WTC11 (cell line): ENCODE data around the gene CDK2AP2. TPM values are rescaled to one million over a fixed set of nuclear protein-coding genes. Genes with fewer than 3 reads are reported as not detected.

Source experiments
- ATAC-seq: fragments of 200-7000 bp; cut with Tn5 transposase; 2 replicates; pipeline ENCODE4 v1.10.0; 2021; ENCODE audit warnings: mild to moderate bottlenecking, moderate library complexity
- CTCF ChIA-PET: fragments of 300-600 bp; sonication (Branson Sonifier 250); formaldehyde crosslinking; loops from one replicate; lab custom pipeline; 2021; ENCODE audit warnings: antibody characterized with exemption; lab: Charles Lee
- POLR2A ChIA-PET: fragments of 350-600 bp; sonication (Branson Sonifier 250); formaldehyde crosslinking; loops from one replicate; lab custom pipeline; 2021; ENCODE audit warnings: antibody characterized with exemption; lab: Charles Lee
- DNase-seq: peaks from one replicate; pipeline ENCODE4 v3.0.0; 2021; ENCODE audit warnings: low spot score
- H3K27ac Mint-ChIP-seq: 2 replicates; pipeline ENCODE4 v1.8.0; 2021; ENCODE audit warnings: mixed read lengths
- H3K27me3 Mint-ChIP-seq: 2 replicates; pipeline ENCODE4 v1.8.0; 2021; ENCODE audit warnings: low read depth, mild to moderate bottlenecking, moderate library complexity, mixed read lengths
- H3K36me3 Mint-ChIP-seq: 2 replicates; pipeline ENCODE4 v1.8.0; 2021; ENCODE audit warnings: mixed read lengths
- H3K4me1 Mint-ChIP-seq: 2 replicates; pipeline ENCODE4 v1.8.0; 2022; ENCODE audit warnings: mixed read lengths
- H3K4me3 Mint-ChIP-seq: 2 replicates; pipeline ENCODE4 v1.8.0; 2021; ENCODE audit warnings: mild to moderate bottlenecking, moderate library complexity, mixed read lengths
- H3K9me3 Mint-ChIP-seq: 2 replicates; pipeline ENCODE4 v1.8.0; 2021; ENCODE audit warnings: mixed read lengths
- ARID4B ChIP-seq: sonication (generic); formaldehyde crosslinking; IDR thresholded peaks from 2 replicates; pipeline ENCODE4 v1.8.0; 2023; ENCODE audit warnings: missing genetic modification reagents, mild to moderate bottlenecking, borderline replicate concordance
- ATF1 ChIP-seq: sonication (generic); formaldehyde crosslinking; IDR thresholded peaks from 2 replicates; pipeline ENCODE4 v1.8.1; 2023; ENCODE audit warnings: mild to moderate bottlenecking, moderate library complexity, missing genetic modification reagents
- CBFB ChIP-seq: sonication (generic); formaldehyde crosslinking; IDR thresholded peaks from 2 replicates; pipeline ENCODE4 v1.8.1; 2022; ENCODE audit warnings: mild to moderate bottlenecking, low read depth, missing genetic modification reagents
- CREB1 ChIP-seq: sonication (generic); formaldehyde crosslinking; IDR thresholded peaks from 2 replicates; pipeline ENCODE4 v1.8.0; 2023; ENCODE audit warnings: mild to moderate bottlenecking, missing genetic modification reagents
- CTCF ChIP-seq: fragments of 200-600 bp; IDR thresholded peaks from 2 replicates; pipeline ENCODE4 v1.8.0; 2022; ENCODE audit warnings: antibody characterized with exemption
- E2F1 ChIP-seq: sonication (generic); formaldehyde crosslinking; IDR thresholded peaks from 2 replicates; pipeline ENCODE4 v1.8.0; 2022; ENCODE audit warnings: mild to moderate bottlenecking, missing genetic modification reagents
- E2F4 ChIP-seq: sonication (generic); formaldehyde crosslinking; IDR thresholded peaks from 2 replicates; pipeline ENCODE4 v1.8.1; 2022; ENCODE audit warnings: low read depth, mild to moderate bottlenecking, moderate library complexity, missing genetic modification reagents, borderline replicate concordance
- EMX1 ChIP-seq: fragments of 250-450 bp; sonication (Bioruptor Pico); IDR thresholded peaks from 2 replicates; pipeline ENCODE4 v1.8.0; 2021; ENCODE audit warnings: mild to moderate bottlenecking
- ETV6 ChIP-seq: sonication (generic); formaldehyde crosslinking; IDR thresholded peaks from 2 replicates; pipeline ENCODE4 v1.8.1; 2022; ENCODE audit warnings: mild to moderate bottlenecking, missing genetic modification reagents
- GTF2I ChIP-seq: fragments of 250-450 bp; sonication (Bioruptor Pico); conservative IDR thresholded peaks from 2 replicates; pipeline ENCODE4 v1.4.0; 2021; ENCODE audit warnings: mild to moderate bottlenecking
- HMGXB4 ChIP-seq: sonication (generic); formaldehyde crosslinking; IDR thresholded peaks from 2 replicates; pipeline ENCODE4 v1.8.1; 2023; ENCODE audit warnings: mild to moderate bottlenecking, moderate library complexity, missing genetic modification reagents
- OVOL2 ChIP-seq: fragments of 250-450 bp; sonication (Bioruptor Pico); IDR thresholded peaks from 2 replicates; pipeline ENCODE4 v1.9.0; 2021; ENCODE audit warnings: mild to moderate bottlenecking, borderline replicate concordance
- PREB ChIP-seq: sonication (generic); formaldehyde crosslinking; IDR thresholded peaks from 2 replicates; pipeline ENCODE4 v1.8.1; 2022; ENCODE audit warnings: mild to moderate bottlenecking, missing genetic modification reagents, moderate library complexity, borderline replicate concordance
- SOX15 ChIP-seq: fragments of 250-450 bp; sonication (Bioruptor Pico); IDR thresholded peaks from 2 replicates; pipeline ENCODE4 v1.9.0; 2021; ENCODE audit warnings: mild to moderate bottlenecking
- TEAD1 ChIP-seq: sonication (generic); formaldehyde crosslinking; IDR thresholded peaks from 2 replicates; pipeline ENCODE4 v1.8.0; 2022; ENCODE audit warnings: mild to moderate bottlenecking, missing genetic modification reagents
- TP53 ChIP-seq: sonication (generic); formaldehyde crosslinking; IDR thresholded peaks from 2 replicates; pipeline ENCODE4 v1.8.1; 2023; ENCODE audit warnings: mild to moderate bottlenecking, missing genetic modification reagents
- USF2 ChIP-seq: sonication (generic); formaldehyde crosslinking; IDR thresholded peaks from 2 replicates; pipeline ENCODE4 v1.8.1; 2023; ENCODE audit warnings: mild to moderate bottlenecking, missing genetic modification reagents, moderate library complexity
- ZNF232 ChIP-seq: sonication (generic); formaldehyde crosslinking; IDR thresholded peaks from 2 replicates; pipeline ENCODE4 v1.8.0; 2022; ENCODE audit warnings: mild to moderate bottlenecking, missing genetic modification reagents
- ZNF416 ChIP-seq: fragments of 250-450 bp; sonication (Bioruptor Pico); IDR thresholded peaks from 2 replicates; pipeline ENCODE4 v1.9.0; 2021; ENCODE audit warnings: mild to moderate bottlenecking, inconsistent platforms
- ZNF423 ChIP-seq: fragments of 250-450 bp; sonication (Bioruptor Pico); IDR thresholded peaks from 2 replicates; pipeline ENCODE4 v2.1.2; 2022; ENCODE audit warnings: mild to moderate bottlenecking, moderate library complexity
- total RNA-seq: library from RNA; stranded (reverse); gene quantifications from 3 replicates; pipeline ENCODE4 v1.2.3, GENCODE V29; 2021

The CDK2AP2 gene
- total RNA-seq, 1 experiment from 2014 or later, result 53.1 TPM

GRCh38 chr11:67524480-67524808 lies 16.5 kb upstream of the CDK2AP2 start (continued):
- TF ChIP-seq E2F4 (CRISPR knock-in tag), result no peak
- TF ChIP-seq, all 79 proteins: peak for 0

GRCh38 chr11:67523556-67524479 lies 15.9 kb upstream of the CDK2AP2 start:
- Mint-ChIP-seq H3K9me3 (peaks cover 19% of the 10 kb centered on the region), H3K36me3 (no peaks in the 10 kb centered on the region), H3K4me1 (no peaks in the 10 kb centered on the region), H3K4me3 (no peak overlapping the region), H3K27me3 (peaks cover 5% of the 10 kb centered on the region; the same call in 1 of the 2 replicates), H3K27ac (no peak overlapping the region)
- ChIA-PET CTCF (no interaction called here), POLR2A (no interaction called here)
- DNase-seq (no peak), ATAC-seq (no peak)
- no peak for TF ChIP-seq EMX1 (CRISPR knock-in tag)
- no peak for TF ChIP-seq CBFB (CRISPR knock-in tag)
- TF ChIP-seq ZNF416 (CRISPR knock-in tag), result no peak
- TF ChIP-seq SOX15 (CRISPR knock-in tag), result no peak
- TF ChIP-seq PREB, result no peak
- TF ChIP-seq CTCF, result no peak
- no peak for TF ChIP-seq GTF2I
- no peak for TF ChIP-seq ATF1 (CRISPR knock-in tag)
- no peak for TF ChIP-seq ARID4B (CRISPR knock-in tag)

GRCh38 chr11:67522844-67523555 lies 15.0 kb upstream of the CDK2AP2 start, which contains the start of gene CABP2:
TSS of gene CABP2 (minus strand) at chr11:67523446. CDS start at chr11:67523326, 120 bp downstream.
- H3K27ac Mint-ChIP-seq, result no peak within 1 kb of the TSS
- peaks cover 16% of the 10 kb centered on the region for H3K9me3 Mint-ChIP-seq
- DNase-seq (no peak), ATAC-seq (no peak)
- no peak within 1 kb of the TSS for H3K4me3 Mint-ChIP-seq
- peaks cover 5% of the 10 kb centered on the region; the same call in 1 of the 2 replicates for H3K27me3 Mint-ChIP-seq
- H3K4me1 Mint-ChIP-seq, result no peaks in the 10 kb centered on the region
- no peaks in the 10 kb centered on the region for H3K36me3 Mint-ChIP-seq
- CTCF ChIA-PET, result interaction anchor here (1.0 to 1.1 kb wide), 2 partner anchors 22 to 49 kb away, joined by 4 read pairs; no protein-coding TSS in a partner anchor
- POLR2A ChIA-PET, result no interaction called here
- TF ChIP-seq OVOL2 (CRISPR knock-in tag) (no peak), TP53 (CRISPR knock-in tag) (no peak), ZNF423 (CRISPR knock-in tag) (no peak), HMGXB4 (CRISPR knock-in tag) (no peak), ETV6 (CRISPR knock-in tag) (no peak), USF2 (no peak), CREB1 (CRISPR knock-in tag) (no peak), E2F1 (CRISPR knock-in tag) (no peak), ZNF232 (CRISPR knock-in tag) (no peak), TEAD1 (CRISPR knock-in tag) (no peak)
